GM10847 (cell line): ENCODE results near the gene CRIM1.

Experiments
- POLR2A ChIP-seq: IDR thresholded peaks from 2 replicates; pipeline ENCODE4 v1.6.1; 2011; ENCODE audit not compliant: insufficient read length; ENCODE audit errors: extremely low read depth

CRIM1 gene

DNA sequence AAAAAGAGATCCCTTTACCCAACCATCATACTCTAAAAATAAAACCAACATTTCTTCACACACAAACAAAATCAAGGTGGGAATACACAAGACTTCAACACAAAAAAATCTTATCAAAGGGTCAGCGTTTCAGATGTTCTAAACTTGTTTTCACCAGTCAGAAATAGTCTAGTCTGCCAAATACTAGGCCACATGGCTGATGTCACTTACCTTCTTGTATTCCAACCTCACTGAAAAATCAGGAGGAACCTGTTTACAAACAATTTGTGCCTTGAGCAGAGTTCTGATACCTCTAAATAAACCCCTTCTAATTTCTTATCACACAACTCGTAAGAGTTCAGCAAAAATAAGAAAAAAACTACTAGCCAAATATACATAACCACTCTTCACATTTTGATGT, 222.3 kb downstream of the CRIM1 start:
- TF ChIP-seq POLR2A = no peak

- no peak for TF ChIP-seq POLR2A
Observed at GRCh38 chr2:36578343-36579296, 223.0 kb downstream of the CRIM1 start.

GRCh38 chr2:36579297-36579664, 223.7 kb downstream of the CRIM1 start:
- TF ChIP-seq POLR2A = no peak

GRCh38 chr2:36582538-36582937, 227.0 kb downstream of the CRIM1 start:
- TF ChIP-seq POLR2A = no peak

- TF ChIP-seq POLR2A = no peak
Observed at GRCh38 chr2:36582951-36583350, 227.4 kb downstream of the CRIM1 start.

GRCh38 chr2:36584148-36584794, 228.7 kb downstream of the CRIM1 start:
- TF ChIP-seq POLR2A = no peak

DNA sequence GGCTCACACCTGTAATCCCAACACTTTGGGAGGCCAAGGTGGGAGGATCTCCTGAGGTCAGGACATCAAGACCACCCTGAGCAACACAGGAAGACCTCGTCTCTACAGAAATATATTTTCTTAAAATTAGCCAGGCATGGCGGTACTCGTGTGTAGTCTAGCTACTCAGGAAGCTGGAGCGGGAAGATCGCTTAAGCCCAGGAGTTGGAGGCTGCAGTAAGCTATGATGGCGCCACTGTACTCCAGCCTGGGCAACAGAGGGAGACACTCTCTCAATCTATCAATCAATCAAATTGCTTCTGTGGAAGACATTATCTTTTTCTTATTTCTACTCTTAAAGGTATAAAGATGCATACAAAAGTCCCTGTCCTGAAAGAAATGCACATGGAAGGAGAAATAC, 231.1 kb downstream of the CRIM1 start:
- no peak for TF ChIP-seq POLR2A

DNA sequence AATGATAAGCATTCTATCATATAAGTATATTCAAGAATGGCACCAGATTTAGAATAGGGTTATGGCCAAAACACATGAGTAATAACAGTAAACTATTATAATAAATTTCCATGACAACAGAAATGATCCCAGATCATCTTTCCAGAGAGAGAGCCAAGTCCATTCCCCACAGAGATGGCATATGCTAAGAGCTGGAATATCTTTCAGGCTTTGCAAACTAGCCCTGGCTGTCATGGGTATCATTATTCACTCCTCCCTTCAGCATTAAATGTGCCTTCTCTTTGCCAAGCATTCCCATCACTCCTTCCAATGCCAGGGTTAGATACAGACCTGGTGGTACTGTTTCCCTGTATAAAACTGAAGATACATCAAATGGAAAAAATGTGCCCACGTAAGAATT, 231.5 kb downstream of the CRIM1 start:
- no peak for TF ChIP-seq POLR2A

GRCh38 chr2:36587556-36587955, 232.0 kb downstream of the CRIM1 start:
- no peak for TF ChIP-seq POLR2A

DNA sequence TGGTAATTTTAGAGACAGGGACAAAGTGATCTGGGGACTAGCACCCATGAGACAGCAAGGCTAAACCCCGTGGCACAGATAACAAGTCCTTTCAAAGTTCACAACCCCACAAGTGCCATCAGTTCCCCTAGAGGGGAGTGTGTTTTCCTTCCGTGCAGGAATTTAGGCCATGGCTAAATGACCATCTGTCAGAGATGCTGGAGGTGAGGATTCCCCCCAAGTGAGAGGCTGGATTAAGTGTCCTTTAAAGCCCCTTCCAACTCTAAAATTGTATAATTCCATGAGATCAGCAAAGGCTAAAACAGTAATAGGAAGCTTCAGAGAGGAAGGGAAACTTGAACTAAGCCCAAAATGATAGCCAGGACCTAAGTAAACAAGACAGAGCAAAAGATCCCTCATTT, 233.7 kb downstream of the CRIM1 start:
- TF ChIP-seq POLR2A = no peak

- no peak for TF ChIP-seq POLR2A
Observed at GRCh38 chr2:36594849-36595248, 239.3 kb downstream of the CRIM1 start.

DNA sequence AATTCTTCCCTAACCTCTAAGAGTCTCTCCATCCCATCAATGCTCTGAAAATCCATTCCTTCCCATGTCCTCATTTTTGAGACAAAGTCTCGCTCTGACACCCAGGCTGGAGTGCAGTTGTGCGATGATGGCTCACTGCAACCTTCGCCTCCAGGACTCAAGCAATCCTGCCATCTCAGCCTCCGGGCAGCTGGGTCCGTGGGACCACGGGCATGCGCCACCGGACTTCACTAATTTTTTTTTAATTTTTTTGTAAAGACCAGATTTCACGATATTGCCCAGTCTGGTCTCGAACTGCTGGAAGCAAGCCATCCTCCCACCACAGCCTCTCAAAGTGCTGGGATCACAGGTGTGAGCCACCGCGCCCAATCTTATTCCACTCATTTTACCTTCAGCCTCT, 240.8 kb downstream of the CRIM1 start:
- no peak for TF ChIP-seq POLR2A

DNA sequence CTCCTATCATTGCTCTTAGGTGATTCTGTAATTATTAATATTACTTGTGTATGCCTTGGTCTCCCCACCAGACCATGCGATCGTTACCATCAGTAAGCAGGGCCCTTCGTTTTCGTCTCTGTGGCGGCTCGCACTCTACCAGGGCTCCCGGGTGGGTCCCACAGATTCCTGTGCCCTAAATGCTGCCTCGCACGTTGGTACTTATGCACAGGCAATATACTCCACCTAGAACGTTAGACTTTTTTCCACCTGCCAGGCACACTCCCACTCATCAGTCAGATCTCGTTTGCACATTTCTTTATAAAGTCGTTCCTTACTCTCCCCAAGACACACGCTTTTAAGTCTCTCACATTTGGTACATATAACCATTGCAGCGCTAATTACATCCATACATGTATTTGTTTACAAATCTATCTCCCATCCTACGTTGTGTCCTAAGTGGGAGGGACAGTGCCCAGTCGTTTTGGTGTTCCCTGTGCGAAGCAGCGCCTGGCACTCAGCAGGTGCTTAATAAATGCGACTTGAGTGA, 241.5 kb downstream of the CRIM1 start:
- TF ChIP-seq POLR2A = no peak

GRCh38 chr2:36597532-36598377, 242.2 kb downstream of the CRIM1 start, which contains the start of gene FEZ2:
TSS of gene FEZ2 (minus strand) at chr2:36598168. CDS start at chr2:36598142, 26 bp downstream.
- TF ChIP-seq POLR2A = no peak
